A673 (cell line): ENCODE measurements around the gene TTLL6.
A peak's percentile ranks its signal among the peaks of the same experiment; 100 is the strongest.

Experiments
- EZH2 ChIP-seq: fragments of 200-600 bp; sonication (generic); IDR thresholded peaks from 2 replicates; pipeline ENCODE4 v1.6.1; 2017; ENCODE audit warnings: borderline replicate concordance, low read depth, mild to moderate bottlenecking, mixed read lengths, antibody characterized with exemption, low read length; ENCODE audit not compliant: poor library complexity, severe bottlenecking
- TF ChIP-seq, protein P1 (sequence below): fragments of 300-800, 200-600 bp; sonication (generic); conservative IDR thresholded peaks from 2 replicates; pipeline ENCODE4 v1.5.1; 2017; ENCODE audit warnings: low read depth, mild to moderate bottlenecking, antibody characterized with exemption, low read length, moderate library complexity, mixed read lengths

DNA sequence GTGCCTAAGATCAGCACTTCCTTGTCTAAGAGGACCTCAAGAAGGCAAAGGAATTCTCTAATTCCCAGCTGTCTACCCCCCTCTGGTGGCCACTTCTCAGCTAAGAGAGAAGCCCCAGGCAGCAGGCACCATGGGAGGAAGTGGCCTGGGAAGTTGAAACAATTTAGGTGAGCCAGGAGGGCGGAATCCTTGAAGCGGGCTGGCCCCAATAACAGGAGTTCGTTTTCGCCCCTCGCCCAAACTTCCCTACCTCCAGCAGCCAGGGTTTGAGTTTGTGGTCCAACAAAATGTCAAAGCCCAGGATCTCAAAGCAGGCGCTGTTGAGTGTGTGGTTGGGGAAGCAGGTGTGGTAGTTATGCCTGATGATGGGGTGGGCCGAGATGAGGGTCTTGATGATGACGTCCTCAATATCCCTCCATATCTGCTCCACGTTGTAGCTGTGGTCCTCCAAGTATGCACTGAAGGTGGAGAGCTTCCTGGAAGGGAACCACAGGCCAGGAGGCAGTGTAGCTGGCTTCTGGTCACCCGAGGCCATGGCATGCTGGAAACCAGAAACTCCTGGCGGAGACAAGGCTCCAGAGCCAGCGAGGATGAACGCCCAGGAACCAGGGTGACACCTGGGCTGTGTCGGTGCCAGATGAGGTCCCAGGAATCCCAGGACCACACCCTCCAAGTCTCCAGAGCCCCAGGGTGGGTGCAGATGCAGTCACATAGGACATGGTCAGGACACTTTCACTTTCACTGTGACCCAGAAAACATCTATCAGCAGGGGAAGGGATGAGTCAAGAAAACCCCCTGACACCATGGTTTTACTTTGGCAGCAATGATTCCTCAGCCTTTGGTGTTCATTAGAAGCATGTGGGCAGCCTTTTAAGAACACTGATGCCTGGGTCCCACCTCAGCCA, 25.6 kb downstream of the TTLL6 start:
- TF ChIP-seq, protein P1, sequence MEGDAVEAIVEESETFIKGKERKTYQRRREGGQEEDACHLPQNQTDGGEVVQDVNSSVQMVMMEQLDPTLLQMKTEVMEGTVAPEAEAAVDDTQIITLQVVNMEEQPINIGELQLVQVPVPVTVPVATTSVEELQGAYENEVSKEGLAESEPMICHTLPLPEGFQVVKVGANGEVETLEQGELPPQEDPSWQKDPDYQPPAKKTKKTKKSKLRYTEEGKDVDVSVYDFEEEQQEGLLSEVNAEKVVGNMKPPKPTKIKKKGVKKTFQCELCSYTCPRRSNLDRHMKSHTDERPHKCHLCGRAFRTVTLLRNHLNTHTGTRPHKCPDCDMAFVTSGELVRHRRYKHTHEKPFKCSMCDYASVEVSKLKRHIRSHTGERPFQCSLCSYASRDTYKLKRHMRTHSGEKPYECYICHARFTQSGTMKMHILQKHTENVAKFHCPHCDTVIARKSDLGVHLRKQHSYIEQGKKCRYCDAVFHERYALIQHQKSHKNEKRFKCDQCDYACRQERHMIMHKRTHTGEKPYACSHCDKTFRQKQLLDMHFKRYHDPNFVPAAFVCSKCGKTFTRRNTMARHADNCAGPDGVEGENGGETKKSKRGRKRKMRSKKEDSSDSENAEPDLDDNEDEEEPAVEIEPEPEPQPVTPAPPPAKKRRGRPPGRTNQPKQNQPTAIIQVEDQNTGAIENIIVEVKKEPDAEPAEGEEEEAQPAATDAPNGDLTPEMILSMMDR: peak; percentile 95
- no peak for TF ChIP-seq EZH2
